SK-N-SH (cell line): ENCODE measurements around the gene RAD51B. TPM values are rescaled to one million over a fixed set of nuclear protein-coding genes. Genes with fewer than 3 reads are reported as not detected.

Source experiments
- CTCF ChIA-PET: fragments of 300-600, 350-600 bp; formaldehyde crosslinking; extraction: SDS; loops from one replicate; lab custom pipeline; 2021; lab: Yijun Ruan, JAX
- POLR2A ChIA-PET: fragments of 350-600 bp; sonication (Branson Sonifier 250); formaldehyde crosslinking; extraction: SDS; loops from one replicate; lab custom pipeline; 2020; ENCODE audit warnings: antibody characterized with exemption, inconsistent platforms; lab: Yijun Ruan, JAX
- DNase-seq: peaks from one replicate; pipeline ENCODE4 v3.0.0; 2012
- H2AFZ ChIP-seq: fragments of 200-600 bp; sonication (generic); 2 replicates; pipeline ENCODE4 v1.8.1; 2016; ENCODE audit warnings: antibody characterized with exemption, mild to moderate bottlenecking, low read depth
- H3F3A ChIP-seq: fragments of 200-600 bp; sonication (generic); replicated peaks from 2 replicates; pipeline ENCODE3; 2016; ENCODE audit warnings: antibody characterized with exemption, mild to moderate bottlenecking; ENCODE audit not compliant: insufficient read depth
- H3K27ac ChIP-seq, 2 experiments: fragments of 200-500 bp in 1 of 2; fragments of 200-600 bp in 1 of 2; sonication (Bioruptor generic) in 1 of 2; sonication (generic), shearing (Covaris generic) in 1 of 2; 2 replicates each; pipeline versions ENCODE4 v1.5.1 to v1.6.1; 2014 to 2016; ENCODE audit warnings: low read depth in 2 of 2, inconsistent platforms in 1 of 2, low read length in 1 of 2, mild to moderate bottlenecking in 1 of 2, mixed read lengths in 1 of 2
- H3K27me3 ChIP-seq: fragments of 200-600 bp; sonication (generic), shearing (Covaris generic); 2 replicates; pipeline ENCODE4 v1.6.1; 2016; ENCODE audit warnings: mixed run types; ENCODE audit not compliant: insufficient read depth
- H3K36me3 ChIP-seq, 2 experiments: fragments of 200-500 bp in 1 of 2; fragments of 200-600 bp in 1 of 2; sonication (Bioruptor generic) in 1 of 2; sonication (generic) in 1 of 2; replicated peaks in 1 of 2; 2 replicates each; pipeline versions ENCODE3 to v1.5.1; 2014 to 2016; ENCODE audit warnings: low read length in 1 of 2, mild to moderate bottlenecking in 1 of 2; ENCODE audit not compliant: insufficient read depth in 2 of 2, control insufficient read depth in 1 of 2
- H3K4me1 ChIP-seq, 2 experiments: fragments of 200-500 bp in 1 of 2; fragments of 200-600 bp in 1 of 2; sonication (Bioruptor generic) in 1 of 2; sonication (generic), shearing (Covaris generic) in 1 of 2; 2 replicates each; pipeline versions ENCODE4 v1.5.1 to v1.6.1; 2014 to 2016; ENCODE audit warnings: low read depth in 1 of 2, low read length in 1 of 2, mixed run types in 1 of 2; ENCODE audit not compliant: insufficient read depth in 2 of 2, control insufficient read depth in 1 of 2
- H3K4me2 ChIP-seq: fragments of 200-600 bp; sonication (generic), shearing (Covaris generic); 2 replicates; pipeline ENCODE4 v1.6.1; 2017; ENCODE audit warnings: mixed run types
- H3K4me3 ChIP-seq, 2 experiments: fragments of 200-500 bp in 1 of 2; fragments of 200-600 bp in 1 of 2; sonication (Bioruptor generic) in 1 of 2; sonication (generic), shearing (Covaris generic) in 1 of 2; 2 replicates each; pipeline versions ENCODE4 v1.5.1 to v1.8.1; 2014 to 2016; ENCODE audit warnings: low read depth in 2 of 2, inconsistent platforms in 1 of 2, low read length in 1 of 2, mild to moderate bottlenecking in 1 of 2, mixed read lengths in 1 of 2, moderate library complexity in 1 of 2
- H3K79me2 ChIP-seq: fragments of 200-600 bp; sonication (generic); 2 replicates; pipeline ENCODE4 v1.8.1; 2017; ENCODE audit warnings: mild to moderate bottlenecking; ENCODE audit not compliant: insufficient read depth
- H3K9ac ChIP-seq: fragments of 200-600 bp; sonication (generic); 2 replicates; pipeline ENCODE4 v1.6.1; 2017; ENCODE audit warnings: mixed run types
- H3K9me2 ChIP-seq: fragments of 200-600 bp; sonication (generic); 2 replicates; pipeline ENCODE4 v1.6.1; 2017; ENCODE audit warnings: mixed run types
- H3K9me3 ChIP-seq: fragments of 200-600 bp; sonication (generic); 2 replicates; pipeline ENCODE4 v1.6.1; 2017; ENCODE audit warnings: mixed run types, mild to moderate bottlenecking, moderate library complexity
- H4K20me1 ChIP-seq: fragments of 200-600 bp; sonication (generic); 2 replicates; pipeline ENCODE4 v1.6.1; 2017; ENCODE audit warnings: mild to moderate bottlenecking, mixed run types; ENCODE audit not compliant: insufficient read depth
- CHD2 ChIP-seq: fragments of 150-350 bp; IDR thresholded peaks from 2 replicates; pipeline ENCODE4 v1.6.1; 2018; ENCODE audit warnings: low read length; ENCODE audit not compliant: partially characterized antibody
- EP300 ChIP-seq, 2 experiments: IDR thresholded peaks; 2 replicates each; pipeline versions ENCODE4 v1.4.0 to v1.6.1; 2012; ENCODE audit warnings: borderline replicate concordance in 1 of 2, low read depth in 1 of 2, low read length in 1 of 2
- FOXM1 ChIP-seq: IDR thresholded peaks from 2 replicates; pipeline ENCODE4 v1.4.0; 2012; ENCODE audit warnings: low read depth, mild to moderate bottlenecking
- GATA2 ChIP-seq: sonication (generic); formaldehyde crosslinking; IDR thresholded peaks from 2 replicates; pipeline ENCODE4 v1.5.0; 2020; ENCODE audit warnings: mild to moderate bottlenecking, missing genetic modification reagents
- JUND ChIP-seq: IDR thresholded peaks from 2 replicates; pipeline ENCODE4 v1.4.0; 2012
- NFIC ChIP-seq: IDR thresholded peaks from 2 replicates; pipeline ENCODE4 v1.4.0; 2012; ENCODE audit warnings: borderline replicate concordance
- RCOR1 ChIP-seq: fragments of 150-350 bp; IDR thresholded peaks from 2 replicates; pipeline ENCODE4 v1.6.1; 2017; ENCODE audit warnings: antibody characterized with exemption, low read length
- RFX5 ChIP-seq: IDR thresholded peaks from 2 replicates; pipeline ENCODE4 v1.6.1; 2012; ENCODE audit warnings: mild to moderate bottlenecking, improper control_type of control experiment, low read length
- RXRA ChIP-seq: IDR thresholded peaks from 2 replicates; pipeline ENCODE4 v1.4.0; 2012; ENCODE audit warnings: low read depth, mild to moderate bottlenecking, borderline replicate concordance
- SIN3A ChIP-seq: IDR thresholded peaks from 2 replicates; pipeline ENCODE4 v1.6.1; 2012; ENCODE audit warnings: low read depth, mild to moderate bottlenecking, low read length, moderate library complexity, borderline replicate concordance
- TCF12 ChIP-seq: IDR thresholded peaks from 2 replicates; pipeline ENCODE4 v1.4.0; 2012
- TEAD4 ChIP-seq: IDR thresholded peaks from 2 replicates; pipeline ENCODE4 v1.4.0; 2012; ENCODE audit warnings: mild to moderate bottlenecking, borderline replicate concordance; ENCODE audit not compliant: insufficient read depth
- WGBS: methylation state at CpG from one replicate; pipeline ENCODE4 v1.1.6; 2017; ENCODE audit warnings: low lambda C conversion rate; 5-methylcytosine and 5-hydroxymethylcytosine counted together
- polyA plus RNA-seq, 3 experiments: library from polyadenylated mRNA; depleted of rRNA; stranded (reverse); fragments of >200 nt; gene quantifications; 2 replicates each; pipeline ENCODE4 v1.2.3, GENCODE V29; 2012
- TF ChIP-seq, protein P1 (sequence below): fragments of 200-600 bp; sonication (generic); IDR thresholded peaks from 2 replicates; pipeline ENCODE4 v1.6.1; 2017; ENCODE audit warnings: antibody characterized with exemption, mild to moderate bottlenecking, moderate library complexity

The RAD51B gene
- polyA plus RNA-seq, 1 of the 3 experiments (the other 2 are of a cell fraction) = 6.0 TPM

DNA sequence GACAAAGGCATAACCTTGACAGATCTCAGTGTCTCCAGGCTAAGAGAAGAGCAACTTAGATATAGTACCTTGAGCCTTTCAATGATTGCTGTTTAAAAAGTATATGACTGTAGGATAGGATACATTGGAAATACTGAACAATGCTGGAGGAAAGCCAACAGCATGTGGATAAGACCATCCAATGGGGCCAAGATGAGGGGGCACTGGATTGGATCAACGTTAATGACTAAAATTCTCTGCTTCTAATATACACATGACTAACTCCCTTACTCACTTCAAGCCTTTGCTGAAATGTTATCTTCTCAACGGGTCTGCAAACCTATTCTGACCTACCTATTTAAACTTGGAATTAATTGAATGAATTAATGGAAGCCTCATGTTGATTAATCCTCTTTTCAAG, 354.9 kb downstream of the RAD51B start:
- WGBS = 28% methylated on average over 2 of the region's 2 CpGs
- peaks cover 4% of the 10 kb centered on the region for H3F3A ChIP-seq
- H3K27me3 ChIP-seq = no peaks in the 10 kb centered on the region
- no peak overlapping the region; a peak in 1 of 4 replicates for H3K27ac ChIP-seq
- no peaks in the 10 kb centered on the region for H3K36me3 ChIP-seq
- H3K9me3 ChIP-seq = no peaks in the 10 kb centered on the region
- no peak overlapping the region for H2AFZ ChIP-seq
- no peak for DNase-seq
- H3K4me1 ChIP-seq = peaks cover 6 to 9% of the 10 kb centered on the region in 2 experiments; a peak in 2 of 4 replicates
- H4K20me1 ChIP-seq = no peaks in the 10 kb centered on the region
- TF ChIP-seq TCF12 = peak; percentile 16; the same call in 1 of the 2 replicates
- TF ChIP-seq, protein P1, sequence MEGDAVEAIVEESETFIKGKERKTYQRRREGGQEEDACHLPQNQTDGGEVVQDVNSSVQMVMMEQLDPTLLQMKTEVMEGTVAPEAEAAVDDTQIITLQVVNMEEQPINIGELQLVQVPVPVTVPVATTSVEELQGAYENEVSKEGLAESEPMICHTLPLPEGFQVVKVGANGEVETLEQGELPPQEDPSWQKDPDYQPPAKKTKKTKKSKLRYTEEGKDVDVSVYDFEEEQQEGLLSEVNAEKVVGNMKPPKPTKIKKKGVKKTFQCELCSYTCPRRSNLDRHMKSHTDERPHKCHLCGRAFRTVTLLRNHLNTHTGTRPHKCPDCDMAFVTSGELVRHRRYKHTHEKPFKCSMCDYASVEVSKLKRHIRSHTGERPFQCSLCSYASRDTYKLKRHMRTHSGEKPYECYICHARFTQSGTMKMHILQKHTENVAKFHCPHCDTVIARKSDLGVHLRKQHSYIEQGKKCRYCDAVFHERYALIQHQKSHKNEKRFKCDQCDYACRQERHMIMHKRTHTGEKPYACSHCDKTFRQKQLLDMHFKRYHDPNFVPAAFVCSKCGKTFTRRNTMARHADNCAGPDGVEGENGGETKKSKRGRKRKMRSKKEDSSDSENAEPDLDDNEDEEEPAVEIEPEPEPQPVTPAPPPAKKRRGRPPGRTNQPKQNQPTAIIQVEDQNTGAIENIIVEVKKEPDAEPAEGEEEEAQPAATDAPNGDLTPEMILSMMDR = no peak
- H3K79me2 ChIP-seq = no peaks in the 10 kb centered on the region
- ChIA-PET CTCF (interaction anchor here (1.2 kb wide), 1 partner anchor 54 kb away, joined by 3 read pairs; no protein-coding TSS in a partner anchor), POLR2A (no interaction called here)
- no peak overlapping the region for H3K4me2 ChIP-seq
- H3K9me2 ChIP-seq = no peaks in the 10 kb centered on the region
- H3K9ac ChIP-seq = no peak overlapping the region
- no peak overlapping the region for H3K4me3 ChIP-seq

DNA sequence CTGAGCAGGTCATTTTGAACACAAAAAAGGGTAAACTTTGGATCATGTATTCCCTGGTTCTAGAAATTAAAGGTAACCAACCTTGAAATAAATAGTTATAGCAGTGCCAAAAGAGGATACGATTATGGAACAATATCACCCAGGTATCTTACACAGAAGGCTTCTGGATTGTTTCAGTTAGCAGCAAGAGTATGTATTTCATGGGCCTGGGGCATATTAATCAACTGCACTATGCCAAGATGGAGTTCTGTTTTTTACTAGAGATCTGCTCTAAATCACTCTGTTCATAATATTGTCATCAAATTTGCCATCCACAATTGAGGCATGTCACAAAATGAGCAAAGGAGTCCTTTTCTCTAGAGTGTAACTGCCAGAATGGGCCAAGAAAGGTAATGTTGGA, 357.1 kb downstream of the RAD51B start:
- 59% methylated on average over 1 of the region's 1 CpG for whole genome bisulfite sequencing
- no peaks in the 10 kb centered on the region for H3K9me2 ChIP-seq
- no peaks in the 10 kb centered on the region for H3K79me2 ChIP-seq
- H2AFZ ChIP-seq = no peak overlapping the region
- H3K27ac ChIP-seq = no peak overlapping the region; a peak in 1 of 4 replicates
- H3K27me3 ChIP-seq = no peaks in the 10 kb centered on the region
- no peak for TF ChIP-seq RXRA
- TF ChIP-seq CHD2 = peak; percentile 21
- no peak for TF ChIP-seq JUND
- TF ChIP-seq SIN3A = no peak
- TF ChIP-seq FOXM1 = no peak
- 0 out of 2 replicates have a peak, but pooled peaks have one; percentile 17 for TF ChIP-seq TCF12
- TF ChIP-seq NFIC = no peak
- TF ChIP-seq TEAD4 = no peak
- TF ChIP-seq RFX5 = no peak
- peak; percentile 89 for TF ChIP-seq RCOR1
- TF ChIP-seq, protein P1 = no peak
- peak in 1 of 2 experiments; percentile 76; a peak in 1 of 4 replicates for TF ChIP-seq EP300 (IDR thresholded peaks at IDR 0.05; ENCODE audit: borderline replicate concordance in 1 of 2, low read depth in 1 of 2, low read length in 1 of 2)
- TF ChIP-seq GATA2 (CRISPR knock-in tag) = peak; percentile 55; the same call in 1 of the 2 replicates
- no peak overlapping the region for H3K4me3 ChIP-seq
- DNase-seq = peak; percentile 40
- H3K9me3 ChIP-seq = no peaks in the 10 kb centered on the region
- no peak overlapping the region for H3K4me2 ChIP-seq
- no peaks in the 10 kb centered on the region for H4K20me1 ChIP-seq
- H3K9ac ChIP-seq = no peak overlapping the region
- CTCF ChIA-PET = interaction anchor here (0.9 kb wide), 1 partner anchor 72 kb away, joined by 3 read pairs; no protein-coding TSS in a partner anchor
- peaks cover 6 to 9% of the 10 kb centered on the region in 2 experiments; a peak in 3 of 4 replicates for H3K4me1 ChIP-seq
- POLR2A ChIA-PET = no interaction called here
- H3K36me3 ChIP-seq = no peaks in the 10 kb centered on the region
- H3F3A ChIP-seq = peaks cover 4% of the 10 kb centered on the region
